ENCODE results near the gene TUFM. TPM values are rescaled to one million over a fixed set of nuclear protein-coding genes. Genes with fewer than 3 reads are reported as not detected.
A peak's percentile ranks its signal among the peaks of the same experiment; 100 is the strongest.

The TUFM gene
- total RNA-seq, 3 donors from 2014 or later = 97.9 to 103 (median 98.4) TPM

DNA sequence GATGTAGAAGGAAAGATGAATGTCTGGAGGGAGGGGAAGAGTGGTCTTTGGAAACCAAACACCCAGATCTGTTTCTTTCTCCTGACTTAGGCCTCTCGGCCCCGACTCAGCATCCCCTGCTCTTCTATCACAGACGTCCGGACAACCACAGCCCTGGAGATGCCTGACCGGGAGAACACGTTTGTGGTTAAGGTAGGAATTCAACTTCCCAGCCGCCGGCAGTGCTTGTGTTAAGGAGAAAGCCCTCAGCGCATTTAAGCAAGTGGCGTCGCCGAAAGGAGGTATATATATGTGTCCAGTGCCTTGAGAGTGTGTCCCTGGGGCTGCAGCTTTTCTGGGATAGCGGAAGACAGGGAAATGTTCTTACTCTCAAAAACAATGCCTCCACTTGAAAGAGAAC, 21.1 kb upstream of the TUFM start:
- H3K36me3 ChIP-seq = peaks cover 6% of the 10 kb centered on the region
- intact Hi-C loops (cut with DNase I; ENCODE audit: low total_unique reads) = no loop called here
- no peak overlapping the region for H3K4me3 ChIP-seq
- DNase-seq (ENCODE audit: low spot score in 2 of 2) = no peak
- H3K27me3 ChIP-seq = no peaks in the 10 kb centered on the region
- H3K27ac ChIP-seq = no peak overlapping the region
- H3K9me3 ChIP-seq = no peaks in the 10 kb centered on the region
- no peak for TF ChIP-seq POLR2AphosphoS5 (IDR thresholded peaks at IDR 0.05)
- no peak for TF ChIP-seq CTCF (IDR thresholded peaks at IDR 0.05)
- no peak for TF ChIP-seq POLR2A (IDR thresholded peaks at IDR 0.05)
- H3K4me1 ChIP-seq = no peaks in the 10 kb centered on the region

GRCh38 chr16:28866454-28866804, 20.3 kb upstream of the TUFM start:
- H3K27ac ChIP-seq = no peak overlapping the region
- H3K4me3 ChIP-seq = no peak overlapping the region
- no peak for DNase-seq (ENCODE audit: low spot score in 2 of 2)
- peaks cover 6% of the 10 kb centered on the region for H3K36me3 ChIP-seq
- intact Hi-C loops (cut with DNase I; ENCODE audit: low total_unique reads) = no loop called here
- TF ChIP-seq POLR2A (IDR thresholded peaks at IDR 0.05) (no peak), POLR2AphosphoS5 (IDR thresholded peaks at IDR 0.05) (no peak), CTCF (IDR thresholded peaks at IDR 0.05) (no peak)
- H3K27me3 ChIP-seq = no peaks in the 10 kb centered on the region
- H3K9me3 ChIP-seq = no peaks in the 10 kb centered on the region
- H3K4me1 ChIP-seq = no peaks in the 10 kb centered on the region

DNA sequence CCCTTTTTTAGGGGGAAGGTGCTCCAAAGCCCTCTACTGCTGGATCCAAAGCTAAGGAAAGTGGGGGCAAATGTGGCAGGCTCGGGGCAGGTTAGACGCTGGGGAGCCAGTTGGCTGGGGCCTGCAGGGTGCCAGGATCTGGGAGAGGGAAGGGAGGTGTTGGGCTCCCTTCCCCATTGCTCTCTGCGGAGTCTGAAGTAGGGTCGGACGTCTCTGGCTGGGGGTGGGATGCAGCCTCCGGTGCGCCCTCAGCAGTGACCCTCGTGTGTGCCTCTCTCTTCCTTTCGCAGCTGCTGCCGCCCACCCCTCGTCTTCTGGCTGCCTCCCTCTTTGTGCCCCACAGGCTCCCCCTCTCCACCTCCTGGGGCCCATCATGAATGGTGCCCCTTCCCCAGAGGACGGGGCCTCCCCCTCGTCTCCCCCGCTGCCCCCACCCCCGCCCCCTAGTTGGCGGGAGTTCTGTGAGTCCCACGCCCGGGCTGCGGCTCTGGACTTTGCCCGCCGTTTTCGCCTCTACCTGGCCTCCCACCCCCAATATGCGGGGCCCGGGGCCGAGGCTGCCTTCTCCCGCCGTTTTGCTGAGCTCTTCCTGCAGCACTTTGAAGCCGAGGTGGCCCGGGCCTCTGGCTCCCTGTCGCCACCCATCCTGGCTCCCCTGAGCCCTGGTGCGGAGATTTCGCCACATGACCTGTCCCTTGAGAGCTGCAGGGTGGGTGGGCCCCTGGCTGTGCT, 19.7 kb upstream of the TUFM start:
- Histone ChIP-seq H3K27ac (no peak overlapping the region), H3K4me3 (no peak overlapping the region), H3K4me1 (no peaks in the 10 kb centered on the region), H3K9me3 (no peaks in the 10 kb centered on the region), H3K36me3 (peaks cover 6% of the 10 kb centered on the region), H3K27me3 (no peaks in the 10 kb centered on the region)
- intact Hi-C loops (cut with DNase I; ENCODE audit: low total_unique reads) = no loop called here
- no peak for TF ChIP-seq POLR2A (IDR thresholded peaks at IDR 0.05)
- TF ChIP-seq POLR2AphosphoS5 (IDR thresholded peaks at IDR 0.05) = no peak
- no peak for TF ChIP-seq CTCF (IDR thresholded peaks at IDR 0.05)
- no peak for DNase-seq (ENCODE audit: low spot score in 2 of 2)

- peak overlapping the region in 1 of 3 donors; percentile 10 for H3K4me3 ChIP-seq
- no peak for DNase-seq (ENCODE audit: low spot score in 2 of 2)
- no peaks in the 10 kb centered on the region for H3K27me3 ChIP-seq
- no peak for TF ChIP-seq POLR2A (IDR thresholded peaks at IDR 0.05)
- H3K9me3 ChIP-seq = no peaks in the 10 kb centered on the region
- peak overlapping the region in 1 of 2 donors; percentile 95 for H3K27ac ChIP-seq
- intact Hi-C loops (cut with DNase I; ENCODE audit: low total_unique reads) = no loop called here
- H3K36me3 ChIP-seq = peaks cover 6% of the 10 kb centered on the region
- no peaks in the 10 kb centered on the region for H3K4me1 ChIP-seq
Measured at GRCh38 chr16:28865001-28865688, 19.0 kb upstream of the TUFM start.

- intact Hi-C loops (cut with DNase I; ENCODE audit: low total_unique reads) = no loop called here
- Histone ChIP-seq H3K36me3 (no peaks in the 10 kb centered on the region), H3K4me3 (peak overlapping the region; percentile 82 to 89 (median 86)), H3K4me1 (no peaks in the 10 kb centered on the region), H3K27ac (peak overlapping the region; percentile 93 to 95), H3K9me3 (no peaks in the 10 kb centered on the region), H3K27me3 (no peaks in the 10 kb centered on the region)
- DNase-seq (ENCODE audit: low spot score in 2 of 2) = no peak
- TF ChIP-seq POLR2A (IDR thresholded peaks at IDR 0.05) (no peak), CTCF (IDR thresholded peaks at IDR 0.05) (no peak)
Measured at GRCh38 chr16:28863929-28864793, 18.0 kb upstream of the TUFM start.
